CD8-positive, alpha-beta memory T cell (primary cell): ENCODE measurements around the gene ZMIZ1. TPM values are rescaled to one million over a fixed set of nuclear protein-coding genes. Genes with fewer than 3 reads are reported as not detected.

ENCODE experiments used
- CTCF ChIA-PET: fragments of 350-600 bp; sonication (Branson Sonifier 250); formaldehyde crosslinking; loops from one replicate; lab custom pipeline; 2021; ENCODE audit warnings: antibody characterized with exemption; lab: Charles Lee
- POLR2A ChIA-PET: fragments of 350-600 bp; sonication (Branson Sonifier 250); formaldehyde crosslinking; loops from one replicate; lab custom pipeline; 2021; ENCODE audit warnings: antibody characterized with exemption; lab: Charles Lee
- DNase-seq, 5 donors: peaks; one replicate each; pipeline versions ENCODE4 v3.0.0 to v3.0.0-alpha.2; 2020 to 2022; ENCODE audit warnings: mixed read lengths in 1 of 5
- H3K27ac ChIP-seq: one replicate; pipeline ENCODE4 v1.7.0; 2013; ENCODE audit warnings: low read depth, mild to moderate bottlenecking, low read length, moderate library complexity
- H3K27me3 ChIP-seq: 2 replicates; pipeline ENCODE4 v1.7.0; 2013; ENCODE audit warnings: low read length, mild to moderate bottlenecking; ENCODE audit not compliant: insufficient read depth, poor library complexity, severe bottlenecking
- H3K36me3 ChIP-seq: 2 replicates; pipeline ENCODE4 v1.7.0; 2013; ENCODE audit warnings: mild to moderate bottlenecking, low read length, moderate library complexity; ENCODE audit not compliant: insufficient read depth
- H3K4me1 ChIP-seq: 2 replicates; pipeline ENCODE4 v1.7.0; 2013; ENCODE audit warnings: mild to moderate bottlenecking, low read length, moderate library complexity; ENCODE audit not compliant: insufficient read depth
- H3K4me3 ChIP-seq: 2 replicates; pipeline ENCODE4 v1.7.0; 2013; ENCODE audit warnings: mild to moderate bottlenecking, low read length
- H3K9me3 ChIP-seq: 2 replicates; pipeline ENCODE4 v1.7.0; 2013; ENCODE audit warnings: mild to moderate bottlenecking, low read length
- H3K27ac Mint-ChIP-seq, 8 donors: one replicate each; pipeline ENCODE4 v1.8.0; 2020 to 2021; ENCODE audit warnings: mixed read lengths in 8 of 8, mild to moderate bottlenecking in 6 of 8, inconsistent platforms in 3 of 8, moderate library complexity in 3 of 8
- H3K27me3 Mint-ChIP-seq, 2 donors: one replicate each; pipeline ENCODE4 v1.8.0; 2020 to 2021; ENCODE audit warnings: mixed read lengths in 2 of 2, mild to moderate bottlenecking in 1 of 2, moderate library complexity in 1 of 2
- H3K36me3 Mint-ChIP-seq, 3 donors: one replicate each; pipeline ENCODE4 v1.8.0; 2020 to 2021; ENCODE audit warnings: mixed read lengths in 3 of 3, inconsistent platforms in 1 of 3, mild to moderate bottlenecking in 1 of 3
- H3K4me1 Mint-ChIP-seq, 3 donors: one replicate each; pipeline ENCODE4 v1.8.0; 2020 to 2021; ENCODE audit warnings: mixed read lengths in 3 of 3, inconsistent platforms in 1 of 3, mild to moderate bottlenecking in 1 of 3
- H3K4me3 Mint-ChIP-seq, 7 donors: one replicate each; pipeline ENCODE4 v1.8.0; 2020 to 2021; ENCODE audit warnings: mixed read lengths in 7 of 7, mild to moderate bottlenecking in 6 of 7, moderate library complexity in 4 of 7, inconsistent platforms in 2 of 7
- H3K9me3 Mint-ChIP-seq, 5 donors: one replicate each; pipeline ENCODE4 v1.8.0; 2020 to 2022; ENCODE audit warnings: mixed read lengths in 5 of 5, mild to moderate bottlenecking in 3 of 5, moderate library complexity in 2 of 5, inconsistent platforms in 1 of 5
- polyA plus RNA-seq: library from polyadenylated mRNA; unstranded; fragments of 300-500 nt; fragmentation: Illumina TruSeq; gene quantifications from one replicate; pipeline ENCODE4 v1.2.3, GENCODE V29; 2021
- total RNA-seq, 2 experiments: library from RNA; stranded (reverse); gene quantifications; one replicate each; pipeline ENCODE4 v1.2.3, GENCODE V29; 2021

ZMIZ1 gene
- total and polyA plus RNA-seq, 3 experiments from 2014 or later = 8.0 to 36.3 (median 34.7) TPM

- no peak overlapping the region for H3K4me3 ChIP-seq
- Mint-ChIP-seq H3K36me3 (no peaks in the 10 kb centered on the region), H3K9me3 (no peaks in the 10 kb centered on the region), H3K4me1 (peaks cover 3 to 12% (median 12%) of the 10 kb centered on the region in 3 donors), H3K27ac (no peak overlapping the region), H3K4me3 (no peak overlapping the region), H3K27me3 (no peaks in the 10 kb centered on the region)
- H3K9me3 ChIP-seq = no peaks in the 10 kb centered on the region
- ChIA-PET CTCF (interaction anchor here (1.1 kb wide), 1 partner anchor 13 kb away, joined by 4 read pairs; no protein-coding TSS in a partner anchor), POLR2A (no interaction called here)
- H3K27ac ChIP-seq = no peak overlapping the region
- H3K4me1 ChIP-seq = peaks cover 14% of the 10 kb centered on the region
- H3K36me3 ChIP-seq = no peaks in the 10 kb centered on the region
- DNase-seq = peak in 1 of 5 donors; percentile 44
- H3K27me3 ChIP-seq = no peaks in the 10 kb centered on the region
Observed at GRCh38 chr10:79055100-79055782, 13.5 kb upstream of the ZMIZ1 start.

GRCh38 chr10:79055892-79056291 lies 12.9 kb upstream of the ZMIZ1 start:
- H3K4me3 ChIP-seq = no peak overlapping the region
- ChIA-PET CTCF (no interaction called here), POLR2A (no interaction called here)
- H3K36me3 ChIP-seq = no peaks in the 10 kb centered on the region
- no peak overlapping the region for H3K27ac ChIP-seq
- no peaks in the 10 kb centered on the region for H3K27me3 Mint-ChIP-seq
- peak in 1 of 5 donors; percentile 17 for DNase-seq
- no peak overlapping the region for H3K4me3 Mint-ChIP-seq
- no peaks in the 10 kb centered on the region for H3K27me3 ChIP-seq
- no peaks in the 10 kb centered on the region for H3K9me3 Mint-ChIP-seq
- no peaks in the 10 kb centered on the region for H3K9me3 ChIP-seq
- H3K36me3 Mint-ChIP-seq = no peaks in the 10 kb centered on the region
- H3K27ac Mint-ChIP-seq = no peak overlapping the region
- peaks cover 8% of the 10 kb centered on the region for H3K4me1 ChIP-seq
- peaks cover 0 to 8% (median 6%) of the 10 kb centered on the region in 3 donors for H3K4me1 Mint-ChIP-seq

DNA sequence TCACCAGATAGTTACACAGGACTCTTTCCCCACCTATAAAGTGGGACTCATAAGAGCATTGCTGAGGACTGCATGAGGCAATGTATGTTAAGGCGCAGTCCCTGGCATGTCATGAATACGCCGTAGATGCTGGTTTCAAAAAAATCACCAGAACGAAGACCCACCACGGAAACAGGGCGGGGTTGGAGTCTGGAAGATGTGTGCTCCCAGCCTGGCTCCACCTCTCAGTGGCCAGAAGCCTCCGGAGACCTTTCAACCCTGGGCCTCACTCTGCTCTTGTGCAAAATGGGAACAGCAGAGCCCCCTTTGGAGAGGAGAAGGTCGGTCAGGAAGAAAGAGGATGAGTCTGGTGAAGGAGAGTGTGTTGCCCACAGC lies 12.4 kb upstream of the ZMIZ1 start:
- POLR2A ChIA-PET = no interaction called here
- no peaks in the 10 kb centered on the region for H3K27me3 Mint-ChIP-seq
- no peaks in the 10 kb centered on the region for H3K9me3 Mint-ChIP-seq
- H3K4me1 Mint-ChIP-seq = peaks cover 0 to 4% (median 3%) of the 10 kb centered on the region in 3 donors
- Histone ChIP-seq H3K4me3 (no peak overlapping the region), H3K27ac (no peak overlapping the region), H3K9me3 (no peaks in the 10 kb centered on the region), H3K36me3 (no peaks in the 10 kb centered on the region), H3K27me3 (no peaks in the 10 kb centered on the region), H3K4me1 (peaks cover 4% of the 10 kb centered on the region)
- no peak overlapping the region for H3K27ac Mint-ChIP-seq
- peak in 1 of 5 donors; percentile 19 for DNase-seq
- no peaks in the 10 kb centered on the region for H3K36me3 Mint-ChIP-seq
- no peak overlapping the region for H3K4me3 Mint-ChIP-seq
- CTCF ChIA-PET = no interaction called here

- no peak overlapping the region for H3K4me3 ChIP-seq
- no peaks in the 10 kb centered on the region for H3K9me3 ChIP-seq
- DNase-seq = peak in 1 of 5 donors; percentile 19
- peaks cover 4% of the 10 kb centered on the region for H3K4me1 ChIP-seq
- no peaks in the 10 kb centered on the region for H3K36me3 ChIP-seq
- no peak overlapping the region for H3K27ac Mint-ChIP-seq
- H3K4me1 Mint-ChIP-seq = no peaks in the 10 kb centered on the region
- CTCF ChIA-PET = no interaction called here
- H3K27me3 Mint-ChIP-seq = no peaks in the 10 kb centered on the region
- H3K4me3 Mint-ChIP-seq = no peak overlapping the region
- no peaks in the 10 kb centered on the region for H3K27me3 ChIP-seq
- H3K9me3 Mint-ChIP-seq = no peaks in the 10 kb centered on the region
- no peak overlapping the region for H3K27ac ChIP-seq
- no peaks in the 10 kb centered on the region for H3K36me3 Mint-ChIP-seq
- POLR2A ChIA-PET = no interaction called here
Observed at GRCh38 chr10:79056736-79057391, 11.9 kb upstream of the ZMIZ1 start.

GRCh38 chr10:79057481-79058275 lies 11.1 kb upstream of the ZMIZ1 start:
- Histone ChIP-seq H3K9me3 (no peaks in the 10 kb centered on the region), H3K4me1 (no peaks in the 10 kb centered on the region), H3K27me3 (no peaks in the 10 kb centered on the region), H3K27ac (no peak overlapping the region), H3K4me3 (no peak overlapping the region), H3K36me3 (no peaks in the 10 kb centered on the region)
- Mint-ChIP-seq H3K9me3 (no peaks in the 10 kb centered on the region), H3K27ac (peak overlapping the region in 1 of 8 donors; percentile 50), H3K27me3 (no peaks in the 10 kb centered on the region), H3K36me3 (no peaks in the 10 kb centered on the region), H3K4me1 (peaks cover under 1 to 2% (median 2%) of the 10 kb centered on the region in 3 donors), H3K4me3 (no peak overlapping the region)
- ChIA-PET CTCF (no interaction called here), POLR2A (no interaction called here)
- DNase-seq = peak in 1 of 5 donors; percentile 25

GRCh38 chr10:79058899-79059841 lies 9.6 kb upstream of the ZMIZ1 start:
- Mint-ChIP-seq H3K4me3 (no peak overlapping the region), H3K9me3 (no peaks in the 10 kb centered on the region), H3K27me3 (no peaks in the 10 kb centered on the region), H3K36me3 (no peaks in the 10 kb centered on the region), H3K4me1 (peaks cover 14 to 17% (median 17%) of the 10 kb centered on the region in 3 donors), H3K27ac (no peak overlapping the region)
- no peak overlapping the region for H3K4me3 ChIP-seq
- peaks cover 9% of the 10 kb centered on the region for H3K4me1 ChIP-seq
- H3K36me3 ChIP-seq = no peaks in the 10 kb centered on the region
- no peaks in the 10 kb centered on the region for H3K9me3 ChIP-seq
- ChIA-PET CTCF (interaction anchor here (1.4 kb wide), 2 partner anchors 8 to 85 kb away, joined by 3 to 4 read pairs; no protein-coding TSS in a partner anchor), POLR2A (no interaction called here)
- H3K27ac ChIP-seq = no peak overlapping the region
- H3K27me3 ChIP-seq = no peaks in the 10 kb centered on the region
- peak in 1 of 5 donors; percentile 8 for DNase-seq

DNA sequence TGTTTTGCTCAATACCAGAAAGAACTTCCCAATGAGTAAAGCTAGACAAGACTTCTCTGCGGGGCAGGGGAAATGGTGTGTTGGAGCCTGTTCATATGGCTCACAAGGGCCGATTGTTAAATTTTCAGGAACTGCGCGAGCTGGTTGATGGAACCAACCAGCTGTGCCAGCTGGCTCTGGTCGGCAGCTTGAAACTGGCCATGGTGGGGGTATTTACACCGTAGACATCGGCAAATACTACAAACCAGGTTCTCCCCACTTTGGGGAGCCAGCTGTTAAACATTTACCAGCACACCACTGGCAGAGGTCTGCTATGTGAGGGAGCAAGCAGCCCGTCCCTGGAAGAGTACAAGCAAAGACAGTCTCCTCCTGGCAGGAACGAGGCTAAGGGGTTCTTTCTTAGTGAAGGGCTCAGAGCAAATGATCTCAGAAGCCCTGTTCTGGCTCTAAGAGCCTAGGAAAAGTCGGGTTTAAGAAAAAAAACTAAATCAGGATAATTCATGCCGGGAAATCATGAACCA lies 8.8 kb upstream of the ZMIZ1 start:
- no peaks in the 10 kb centered on the region for H3K9me3 ChIP-seq
- peaks cover 17% of the 10 kb centered on the region for H3K4me1 ChIP-seq
- H3K36me3 ChIP-seq = no peaks in the 10 kb centered on the region
- H3K4me1 Mint-ChIP-seq = peaks cover 21 to 24% (median 24%) of the 10 kb centered on the region in 3 donors
- no peaks in the 10 kb centered on the region for H3K27me3 ChIP-seq
- no peak overlapping the region for H3K4me3 ChIP-seq
- H3K27me3 Mint-ChIP-seq = no peaks in the 10 kb centered on the region
- peak overlapping the region in 1 of 8 donors; percentile 12 for H3K27ac Mint-ChIP-seq
- no peaks in the 10 kb centered on the region for H3K9me3 Mint-ChIP-seq
- peak in 1 of 5 donors; percentile 4 for DNase-seq
- H3K36me3 Mint-ChIP-seq = no peaks in the 10 kb centered on the region
- POLR2A ChIA-PET = no interaction called here
- H3K27ac ChIP-seq = no peak overlapping the region
- CTCF ChIA-PET = interaction anchor here (1.3 to 1.4 kb wide), 3 partner anchors 8 to 86 kb away, joined by 3 to 4 read pairs (median 3); no protein-coding TSS in a partner anchor
- H3K4me3 Mint-ChIP-seq = no peak overlapping the region
